T follicular helper cell (primary cell): ENCODE results near the gene MIOS.
"Not testable (repeated sequence)": the region's sequence is repeated elsewhere in the genome, so short reads cannot be mapped to it uniquely, and the experiment has no call there.

Experiments
- DNase-seq: peaks from one replicate; pipeline ENCODE4 v3.0.0-alpha.2; 2020; ENCODE audit warnings: low read depth

MIOS gene

DNA sequence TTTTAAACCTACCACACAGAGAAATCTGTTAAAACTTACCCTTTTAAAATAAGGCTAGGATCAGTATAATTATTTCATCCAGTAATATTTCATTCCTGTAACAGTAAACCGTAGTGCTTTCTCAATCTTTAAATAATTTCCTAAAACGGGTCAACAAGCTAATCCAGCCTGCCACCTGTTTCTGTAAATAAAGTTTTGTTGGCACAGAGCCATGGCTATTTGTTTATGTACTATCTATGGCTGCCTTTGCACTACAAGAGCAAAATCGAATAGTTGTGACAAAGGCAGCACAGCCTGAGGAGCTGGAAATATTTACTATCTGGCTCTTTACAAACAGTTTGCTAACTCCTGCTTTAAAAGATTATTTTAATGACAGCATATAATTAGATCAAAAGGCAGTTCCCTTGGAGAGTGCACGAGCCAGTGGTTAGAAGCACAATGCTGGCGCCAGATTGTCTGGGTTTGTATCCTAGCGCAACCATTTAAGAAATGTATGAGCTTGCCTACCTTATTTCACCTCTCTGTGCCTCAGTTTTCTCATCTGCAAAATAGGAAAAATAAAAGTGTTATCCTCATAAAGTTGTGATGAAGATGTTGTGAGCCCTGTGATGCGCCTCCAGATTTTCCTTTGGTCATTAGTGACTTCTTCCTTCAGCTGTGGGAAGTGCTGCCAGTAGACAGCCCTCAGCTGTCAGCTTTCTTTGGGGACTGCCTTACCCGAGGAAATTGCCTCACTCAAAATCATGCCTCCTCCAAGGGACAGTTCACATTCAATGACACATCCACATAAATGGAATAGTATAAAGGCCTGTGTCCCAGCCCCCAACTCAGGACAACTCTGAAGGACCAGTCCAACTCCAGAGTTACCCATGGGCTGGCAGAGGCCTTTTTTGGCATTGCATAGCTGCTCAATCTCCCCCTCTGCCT is 11.8 kb upstream of the MIOS start:
- no peak for DNase-seq

DNA sequence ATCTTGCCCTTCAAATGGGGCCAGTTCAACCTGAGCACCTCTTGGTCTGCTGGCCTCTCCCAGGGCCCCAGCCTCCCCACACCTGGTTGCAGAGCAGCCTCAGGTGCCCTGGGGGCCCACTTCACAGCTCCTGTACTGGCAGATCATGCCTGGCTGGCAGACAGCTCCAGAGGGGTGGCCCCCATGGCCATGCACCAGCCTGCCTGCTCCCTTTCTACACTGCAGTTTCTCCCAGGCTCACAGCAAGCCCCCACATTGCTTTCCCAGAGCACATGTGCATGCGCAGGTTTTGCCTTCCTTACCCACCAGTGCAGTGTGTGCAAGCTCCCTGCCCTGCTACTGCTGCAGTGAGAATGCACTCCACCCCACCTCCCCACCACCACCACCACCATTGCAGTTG is 9.8 kb upstream of the MIOS start:
- no peak for DNase-seq

DNA sequence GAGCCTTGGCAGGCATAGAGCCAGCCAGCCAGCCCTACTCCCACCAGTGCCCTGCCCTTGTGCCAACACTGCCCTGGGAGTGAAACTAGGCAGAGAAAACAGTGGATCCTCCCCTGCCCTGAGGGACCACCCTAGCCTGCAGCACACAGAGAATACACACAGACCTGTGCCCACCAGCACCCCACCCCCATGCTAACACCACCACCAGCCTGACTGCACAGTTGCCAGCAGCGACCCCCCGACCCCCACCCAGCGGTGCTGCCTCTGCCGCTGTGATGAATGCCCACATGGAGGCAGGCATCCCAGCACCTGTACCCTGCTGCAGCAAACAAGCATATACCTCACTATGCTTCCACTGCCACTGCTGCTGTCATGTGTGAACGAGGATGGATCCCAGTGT is 9.4 kb upstream of the MIOS start:
- DNase-seq, result no peak

DNA sequence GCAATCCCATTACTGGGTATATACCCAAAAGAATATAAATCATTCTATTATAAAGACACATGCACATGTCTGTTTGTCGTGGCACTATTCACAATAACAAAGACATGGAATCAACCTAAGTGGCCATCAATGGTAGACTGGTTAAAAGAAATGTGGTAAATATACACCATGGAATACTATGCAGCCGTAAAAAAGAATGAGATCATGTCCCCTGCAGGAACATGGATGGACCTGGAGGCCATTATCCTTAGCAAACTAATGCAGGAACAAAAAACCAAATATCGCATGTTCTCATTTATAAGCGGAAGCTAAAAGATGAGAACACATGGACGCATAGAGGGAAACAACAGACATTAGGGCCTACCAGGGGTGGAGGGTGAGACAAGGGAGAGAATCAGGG is 5.1 kb upstream of the MIOS start:
- DNase-seq, result not testable (repeated sequence)

DNA sequence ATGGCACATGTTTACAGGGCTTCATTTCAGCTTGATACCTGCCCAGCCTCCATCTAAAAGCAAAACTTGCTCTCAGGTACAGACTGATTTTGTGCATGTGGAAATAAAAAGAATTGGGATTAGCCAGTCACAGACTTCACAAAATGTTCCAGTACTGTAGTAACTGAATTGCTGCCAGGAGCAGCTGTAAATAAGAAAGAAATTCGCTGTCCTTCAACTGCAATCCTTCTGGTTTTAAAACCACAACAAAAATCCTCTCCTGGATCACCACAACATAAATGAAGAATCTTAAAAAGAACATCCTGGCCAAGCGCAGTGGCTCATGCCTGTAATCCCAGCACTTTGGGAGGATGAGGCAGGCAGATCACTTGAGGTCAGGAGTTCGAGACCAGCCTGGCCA is 3.9 kb upstream of the MIOS start:
- DNase-seq, result no peak

DNA sequence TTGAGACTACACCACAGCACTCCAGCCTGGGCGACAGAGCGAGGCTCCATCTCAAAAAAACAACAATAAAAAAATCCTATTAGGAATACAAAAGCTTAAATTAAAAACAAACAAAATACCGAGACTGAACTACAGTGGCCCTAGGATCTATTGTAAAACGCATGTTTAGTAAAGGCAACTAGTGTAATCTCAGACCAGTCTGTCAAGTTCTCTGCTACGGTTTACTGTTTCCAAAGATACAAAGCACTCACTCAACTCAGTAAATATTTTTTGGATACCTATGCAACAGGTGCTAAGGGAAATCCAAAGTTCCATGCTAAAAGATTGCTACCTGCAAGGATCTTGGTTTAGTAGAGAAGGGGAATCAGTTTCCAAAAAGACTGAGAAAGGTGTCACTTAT is 3.4 kb upstream of the MIOS start:
- DNase-seq, result no peak

DNA sequence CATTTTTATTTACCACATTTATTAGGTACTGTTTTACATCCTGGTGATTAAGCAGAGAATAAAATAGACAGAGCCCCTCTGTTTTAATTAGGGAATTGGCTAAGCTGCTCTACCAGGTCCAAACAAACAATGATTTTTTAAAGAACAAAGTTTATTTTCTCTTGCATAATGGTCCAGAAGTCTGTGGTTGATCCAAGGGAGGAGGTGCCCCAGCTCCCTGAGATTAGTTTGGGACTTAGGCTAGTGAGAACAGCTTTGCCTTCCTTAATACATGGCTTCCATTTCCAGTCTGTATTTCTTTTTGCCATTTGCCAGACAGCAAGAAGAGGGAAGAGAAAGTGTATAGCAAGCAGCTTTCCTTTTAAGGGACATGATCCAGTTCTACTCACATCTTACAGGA is 2.9 kb upstream of the MIOS start:
- no peak for DNase-seq

DNA sequence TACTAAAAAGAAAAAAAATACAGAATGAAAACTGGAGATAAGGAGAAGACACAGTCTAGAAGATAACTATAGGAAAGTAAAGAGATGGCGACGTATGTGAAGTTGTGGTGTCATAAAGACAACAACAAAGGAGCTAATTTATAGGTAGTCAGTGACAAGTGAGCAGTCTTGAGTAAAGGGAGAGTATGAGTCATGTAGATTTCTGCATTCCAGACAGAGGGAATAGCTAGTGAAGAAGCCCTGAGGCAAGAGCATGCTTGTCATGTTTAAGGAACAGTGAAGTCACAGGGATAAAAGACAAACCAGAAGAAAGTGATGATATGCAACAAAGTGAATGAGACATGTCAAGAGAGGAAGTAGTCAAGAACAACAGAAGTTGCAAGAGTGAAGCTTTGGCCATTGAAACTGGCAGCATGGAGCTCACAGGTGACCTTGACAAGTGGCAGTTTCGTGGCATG is 2.3 kb upstream of the MIOS start:
- no peak for DNase-seq

DNA sequence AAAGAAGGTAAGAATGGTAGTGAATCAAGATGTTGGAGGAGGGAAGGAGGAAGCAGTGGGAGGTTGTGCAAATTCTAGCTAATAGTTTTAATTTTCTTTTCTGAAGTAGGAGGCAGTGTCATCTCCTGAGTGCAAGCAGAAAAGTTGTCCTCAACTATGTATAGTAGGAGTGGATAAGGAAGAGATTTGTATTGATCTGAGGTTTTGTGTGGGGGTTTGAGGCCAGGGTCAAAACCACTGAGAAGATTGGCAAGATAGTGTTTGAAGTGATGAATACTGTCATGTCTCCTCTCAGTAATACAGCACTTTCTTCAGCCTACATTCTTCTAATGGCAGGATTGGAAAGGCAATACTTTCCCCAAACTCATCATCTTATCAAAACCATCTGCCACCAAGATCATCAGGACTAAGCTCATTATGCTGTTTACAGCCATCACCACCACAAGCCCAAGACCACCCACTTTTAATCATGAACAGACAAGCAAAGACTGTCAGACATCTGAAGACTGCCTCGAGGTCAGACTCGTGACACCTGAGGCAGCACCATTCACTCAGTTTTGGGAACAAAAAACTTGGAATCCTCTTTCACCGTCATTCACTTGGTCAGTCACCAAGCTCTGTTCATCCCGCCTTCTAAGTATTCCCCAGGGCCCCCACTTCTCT is 1.5 kb upstream of the MIOS start:
- no peak for DNase-seq

DNA sequence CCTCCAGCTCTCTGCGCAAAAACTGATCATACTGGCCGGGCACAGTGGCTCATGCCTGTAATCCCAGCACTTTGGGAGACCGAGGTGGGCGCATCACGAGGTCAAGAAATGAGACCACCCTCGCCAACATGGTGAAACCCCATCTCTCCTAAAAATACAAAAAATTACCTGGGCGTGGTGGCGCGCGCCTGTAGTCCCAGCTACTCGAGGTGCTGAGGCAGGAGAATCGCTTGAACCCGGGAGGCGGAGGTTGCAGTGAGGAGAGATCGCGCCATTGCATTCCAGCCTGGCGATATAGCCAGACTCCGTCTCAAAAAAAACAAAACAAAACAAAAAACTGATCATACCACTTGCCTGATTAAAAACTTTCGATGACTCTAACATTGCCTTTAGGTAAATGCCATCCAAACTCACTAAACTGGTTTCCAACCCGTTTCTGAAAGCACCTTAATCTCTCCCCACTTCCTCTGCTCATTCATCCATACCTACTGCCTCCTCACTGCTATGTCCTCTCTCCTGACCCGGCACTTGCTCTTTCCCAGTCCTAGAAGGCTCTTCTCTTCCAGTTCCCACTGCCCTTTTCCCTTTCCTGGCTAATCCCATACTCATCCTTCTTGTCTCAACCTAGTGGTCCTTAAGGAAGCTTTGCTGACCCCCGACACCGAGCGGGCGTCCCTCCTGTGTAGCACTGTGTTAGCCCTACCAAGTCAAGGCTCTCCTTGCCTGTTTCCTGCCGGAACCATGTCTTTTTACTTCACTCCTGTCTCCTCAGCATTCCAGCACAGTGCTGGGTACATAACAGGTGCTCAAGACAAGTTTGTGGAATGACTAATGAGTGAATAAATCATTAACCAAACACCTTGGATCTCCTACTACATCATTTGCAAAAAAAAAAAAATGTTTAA is 686 bp upstream of the MIOS start:
- DNase-seq, result no peak

DNA sequence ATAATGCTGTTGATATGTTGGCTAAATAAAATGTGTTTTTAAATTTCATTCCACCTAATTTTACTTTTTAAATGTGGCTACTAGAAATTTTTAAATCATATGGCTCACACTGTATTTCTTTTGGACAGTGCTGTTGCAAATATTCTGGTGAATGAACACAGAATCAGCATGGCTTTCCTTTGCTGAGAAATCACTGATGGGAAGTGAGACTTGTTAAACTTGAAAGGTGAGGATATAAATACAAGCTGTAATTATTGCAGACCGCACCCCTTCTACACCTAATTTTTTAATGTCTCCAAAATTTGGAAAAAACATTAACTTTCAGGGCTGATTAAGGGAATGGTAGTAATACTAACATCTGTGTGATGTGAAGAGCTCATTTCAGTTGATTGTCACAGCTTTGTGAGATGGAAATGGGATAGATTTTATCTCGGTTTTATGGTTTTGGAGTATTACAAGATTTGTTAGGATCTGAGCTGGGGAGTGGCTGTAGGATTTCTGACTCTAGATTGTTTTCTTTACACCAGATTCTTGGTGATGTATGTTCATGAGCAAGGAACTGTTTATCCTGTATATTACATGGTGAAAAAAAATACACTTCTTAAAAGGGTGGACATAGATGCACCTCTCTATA is 1.3 kb downstream of the MIOS start:
- no peak for DNase-seq

DNA sequence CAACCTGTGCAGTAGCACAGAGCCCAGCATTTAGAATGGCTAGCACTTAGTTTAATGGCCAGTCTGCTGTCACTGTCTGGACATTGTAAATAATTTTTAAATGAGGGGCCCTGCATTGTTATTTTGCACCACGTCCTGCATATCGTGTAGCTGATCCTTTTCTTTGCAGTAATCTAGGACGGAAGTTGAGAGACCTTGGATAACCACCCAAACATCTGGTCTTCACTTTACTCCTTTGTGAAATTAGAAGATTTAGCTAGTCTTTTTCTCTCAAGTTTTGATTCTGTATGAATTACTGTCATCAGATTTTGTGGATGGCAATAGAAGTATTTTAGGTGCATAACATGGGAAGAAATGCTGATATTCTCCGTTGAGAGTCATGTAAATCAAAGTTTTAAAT is 1.9 kb downstream of the MIOS start:
- DNase-seq, result no peak

DNA sequence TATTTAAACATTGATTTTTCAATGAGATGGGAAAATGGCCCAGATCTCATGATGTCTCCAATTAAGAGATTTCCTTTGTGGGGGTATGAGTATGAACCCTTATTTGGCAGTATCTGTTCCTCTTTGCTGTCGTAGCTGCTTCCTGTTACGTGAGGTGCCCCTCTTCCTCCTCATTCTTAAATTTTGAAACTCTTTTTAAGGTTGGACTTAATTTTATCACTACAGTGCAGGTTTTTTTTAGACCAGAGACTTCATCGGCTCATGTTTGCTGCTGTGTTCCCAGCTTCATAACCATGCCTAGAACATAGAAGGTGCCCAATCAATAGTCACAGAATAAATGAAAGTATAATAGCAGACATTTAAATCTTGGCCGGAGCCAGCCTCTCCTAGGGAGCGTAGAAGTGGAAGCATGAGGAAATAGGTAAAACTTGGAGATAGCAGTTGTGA is 2.4 kb downstream of the MIOS start:
- DNase-seq, result no peak

DNA sequence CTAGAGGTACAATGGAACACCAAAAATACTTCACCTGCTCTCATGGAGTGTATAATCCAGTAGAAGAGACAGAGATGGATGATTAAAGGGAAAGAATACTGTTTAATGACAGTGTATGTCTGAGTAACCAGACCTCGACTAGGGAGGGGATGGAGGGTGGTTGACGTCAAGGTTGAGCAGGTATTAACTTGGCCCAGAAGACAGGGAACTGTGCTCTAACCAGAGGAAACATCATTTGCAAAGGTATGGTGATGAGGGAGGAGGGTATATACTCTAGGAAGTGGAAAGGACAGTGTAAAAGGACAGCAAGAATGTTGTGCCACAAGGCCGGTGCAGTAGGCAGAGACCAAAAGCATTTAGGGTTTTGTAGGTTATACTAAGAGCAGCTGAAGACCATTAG is 2.9 kb downstream of the MIOS start:
- DNase-seq, result no peak

DNA sequence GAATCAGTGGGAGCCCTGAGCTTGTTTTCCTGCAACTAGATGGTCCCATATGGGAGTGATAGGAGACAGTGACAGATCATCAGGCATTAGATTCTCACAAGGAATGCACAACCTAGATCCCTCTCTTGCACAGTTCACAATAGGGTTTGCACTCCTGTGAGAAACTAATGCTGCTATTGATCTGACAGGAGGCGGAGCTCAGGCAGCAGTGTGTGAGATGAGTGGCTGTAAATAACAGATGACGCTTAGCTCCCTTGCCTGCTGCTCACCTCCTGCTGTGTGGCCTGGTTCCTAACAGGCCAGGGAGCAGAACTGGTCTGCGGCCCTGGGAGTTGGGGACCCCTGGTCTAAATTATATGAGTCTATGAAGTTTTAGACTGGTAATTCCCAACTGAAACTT is 3.9 kb downstream of the MIOS start:
- no peak for DNase-seq

DNA sequence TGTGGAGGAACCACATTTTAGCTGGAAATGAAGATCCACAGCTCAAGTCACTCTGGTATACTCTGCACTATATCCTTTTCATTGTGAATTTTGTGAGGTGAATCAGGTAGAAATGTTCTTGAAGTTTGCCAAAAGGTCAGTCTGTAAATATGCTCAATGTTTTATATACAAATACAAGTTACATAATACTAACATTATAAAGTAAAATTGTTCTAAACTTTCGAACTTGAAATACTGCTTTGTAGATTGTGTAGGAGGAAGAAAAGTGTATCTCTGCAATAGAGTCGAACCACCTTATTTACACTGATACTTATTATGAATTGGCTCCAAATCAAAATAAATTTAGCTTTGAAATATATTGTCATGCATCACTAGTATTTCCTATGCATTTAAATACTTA is 7.0 kb downstream of the MIOS start:
- no peak for DNase-seq

DNA sequence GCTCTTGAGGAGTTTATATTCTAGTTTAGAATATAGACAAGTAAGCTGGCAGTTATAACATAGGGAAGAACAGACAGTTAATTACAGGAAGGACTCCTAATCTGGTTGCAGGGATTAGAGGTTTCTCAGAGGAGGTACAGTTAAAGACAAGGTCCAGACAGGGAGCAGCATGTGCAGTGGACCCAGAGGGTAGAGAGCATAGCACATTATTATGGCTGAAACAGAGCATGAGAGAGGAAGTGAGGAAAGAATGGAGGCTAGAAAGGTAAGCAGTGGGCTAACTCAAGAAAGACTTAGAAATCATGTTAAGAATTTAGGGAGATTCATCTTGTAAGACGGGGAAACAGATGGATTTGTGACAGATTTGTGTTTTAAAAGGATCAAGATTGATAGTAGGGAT is 9.7 kb downstream of the MIOS start:
- no peak for DNase-seq

DNA sequence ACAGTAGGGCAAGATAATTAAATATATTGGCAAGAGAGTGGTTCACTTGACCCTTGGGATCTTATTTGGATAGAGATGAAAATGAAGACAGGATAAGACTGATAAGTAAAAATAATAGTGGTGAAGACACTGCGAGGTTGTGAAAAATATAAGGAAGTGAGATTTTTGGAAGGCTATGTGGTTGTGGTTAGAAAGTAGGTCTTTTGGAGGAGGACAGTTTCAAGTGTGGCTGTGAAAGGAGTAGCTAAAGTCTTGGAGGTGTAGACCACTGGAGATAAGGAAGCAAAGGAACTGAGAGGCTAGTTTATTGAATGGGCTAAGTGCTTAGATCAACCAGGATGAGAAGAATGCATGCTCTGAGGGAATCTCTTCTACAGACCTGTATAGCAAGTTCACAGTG is 11.2 kb downstream of the MIOS start:
- DNase-seq, result no peak

DNA sequence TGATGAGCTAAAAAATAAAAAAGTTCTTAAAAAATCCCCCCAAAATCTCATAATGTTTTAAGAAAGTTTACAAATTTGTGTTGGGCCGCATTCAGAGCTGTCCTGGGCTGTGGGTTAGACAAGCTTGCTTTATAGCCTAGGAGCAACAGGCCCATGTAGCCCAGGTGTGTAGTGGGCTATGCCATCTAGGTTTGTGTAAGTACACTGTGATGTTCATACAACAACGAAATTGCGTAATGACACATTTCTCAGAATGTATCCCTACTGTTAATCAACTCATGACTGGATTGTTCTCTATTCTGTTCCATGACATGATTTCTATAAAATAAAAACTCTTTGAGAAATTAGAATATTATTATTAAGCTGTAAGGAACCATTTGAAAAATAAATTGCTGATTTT is 13.0 kb downstream of the MIOS start:
- no peak for DNase-seq

DNA sequence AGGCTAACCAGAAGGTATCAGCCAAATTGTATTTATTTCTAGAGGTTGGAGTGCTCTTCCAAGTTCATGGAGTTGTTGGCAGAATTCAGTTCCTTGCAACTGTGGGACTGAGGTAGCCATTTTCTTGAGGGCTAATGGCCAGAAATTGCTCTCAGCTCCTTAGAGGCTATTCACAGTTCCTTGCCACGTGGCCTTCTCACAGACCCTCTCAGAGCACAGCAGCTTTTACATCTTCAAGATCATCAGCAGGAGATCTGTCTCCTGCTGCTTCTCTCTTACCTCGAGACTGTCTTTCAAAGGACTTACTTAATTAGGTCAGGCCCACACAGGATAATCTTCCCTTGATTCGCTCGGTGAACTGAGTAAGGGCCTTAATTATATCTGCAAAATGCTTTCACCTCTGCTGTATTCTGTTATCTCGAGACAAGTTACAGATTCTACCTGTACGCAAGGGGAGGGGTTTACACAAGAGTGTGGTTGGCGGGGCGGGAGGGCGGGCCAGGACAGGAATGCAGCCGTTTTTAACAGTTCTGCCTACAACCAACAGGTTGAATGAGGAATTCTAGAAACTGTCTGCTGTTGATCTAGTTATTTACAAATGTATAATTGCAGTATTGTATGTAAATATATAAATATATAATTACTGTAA is 15.0 kb downstream of the MIOS start:
- no peak for DNase-seq

DNA sequence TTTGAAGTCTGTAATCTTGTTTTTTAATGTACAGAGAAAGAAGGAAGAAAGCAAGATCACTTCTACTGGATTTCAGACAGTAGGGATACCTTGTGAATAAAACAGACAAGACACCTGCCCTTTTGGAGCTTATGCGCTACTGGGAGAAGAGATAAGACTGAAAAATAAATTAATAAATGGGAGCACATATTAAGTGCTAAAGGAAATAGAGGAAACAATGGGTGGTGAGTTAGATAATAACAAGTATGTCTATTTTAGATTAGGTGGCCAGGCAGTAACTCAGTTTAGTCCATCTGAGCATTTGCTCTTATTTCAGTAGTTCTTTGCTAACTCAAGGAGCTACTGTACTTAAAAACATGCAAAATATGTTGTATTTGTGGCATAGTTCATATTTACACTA is 15.9 kb downstream of the MIOS start:
- no peak for DNase-seq
